Caco-2 (cell line): ENCODE measurements around the gene OR10A3. TPM values are rescaled to one million over a fixed set of nuclear protein-coding genes. Genes with fewer than 3 reads are reported as not detected.

Source experiments
- BruUV-seq: library from RNA; stranded (reverse); fragments of 400-500 nt; replicated peaks from 2 replicates; lab custom pipeline; 2021; lab: Mats Ljungman, UMichigan
- CTCF ChIA-PET: fragments of 300-600 bp; sonication (Branson Sonifier 250); formaldehyde crosslinking; loops from one replicate; lab custom pipeline; 2022; ENCODE audit warnings: antibody characterized with exemption; lab: Charles Lee
- POLR2A ChIA-PET: fragments of 300-600 bp; sonication (Branson Sonifier 250); formaldehyde crosslinking; loops from one replicate; lab custom pipeline; 2022; ENCODE audit warnings: antibody characterized with exemption; lab: Charles Lee
- DNase-seq, 2 experiments: peaks; one replicate each; pipeline versions ENCODE4 v3.0.0 to v3.0.0-alpha.2; 2020 to 2022
- H3K27me3 ChIP-seq: replicated peaks from 2 replicates; pipeline ENCODE4 v1.6.0; 2011; ENCODE audit warnings: low read length; ENCODE audit not compliant: control insufficient read depth, insufficient read depth
- H3K36me3 ChIP-seq: 2 replicates; pipeline ENCODE4 v1.5.1; 2011; ENCODE audit warnings: low read length; ENCODE audit not compliant: control insufficient read depth, insufficient read depth
- H3K4me1 ChIP-seq: fragments of 250-450 bp; sonication (Bioruptor Pico); 2 replicates; pipeline ENCODE4 v1.5.1; 2020; ENCODE audit warnings: mild to moderate bottlenecking
- H3K4me3 ChIP-seq: 2 replicates; pipeline ENCODE4 v1.5.1; 2011; ENCODE audit warnings: low read depth, mild to moderate bottlenecking, control low read depth, low read length
- H3K9me3 ChIP-seq: fragments of 250-450 bp; sonication (Bioruptor Pico); 2 replicates; pipeline ENCODE4 v1.5.1; 2020; ENCODE audit warnings: mild to moderate bottlenecking, moderate library complexity
- H3K27ac Mint-ChIP-seq: one replicate; pipeline ENCODE4 v1.8.0; 2022; ENCODE audit warnings: mixed read lengths; ENCODE audit not compliant: unreplicated experiment
- H3K27me3 Mint-ChIP-seq: one replicate; pipeline ENCODE4 v1.8.0; 2022; ENCODE audit warnings: mixed read lengths; ENCODE audit not compliant: insufficient read depth, unreplicated experiment
- H3K36me3 Mint-ChIP-seq: one replicate; pipeline ENCODE4 v1.8.0; 2022; ENCODE audit warnings: mild to moderate bottlenecking, mixed read lengths; ENCODE audit not compliant: insufficient read depth, unreplicated experiment
- H3K4me1 Mint-ChIP-seq: one replicate; pipeline ENCODE4 v1.8.0; 2022; ENCODE audit warnings: low read depth, mixed read lengths; ENCODE audit not compliant: unreplicated experiment
- H3K4me3 Mint-ChIP-seq: one replicate; pipeline ENCODE4 v1.8.0; 2022; ENCODE audit warnings: mild to moderate bottlenecking, moderate library complexity, mixed read lengths; ENCODE audit not compliant: unreplicated experiment
- H3K9me3 Mint-ChIP-seq: one replicate; pipeline ENCODE4 v1.8.0; 2022; ENCODE audit warnings: mixed read lengths; ENCODE audit not compliant: unreplicated experiment
- CTCF ChIP-seq, 2 experiments: fragments of 200-600 bp in 1 of 2; IDR thresholded peaks; 1 replicate in 1 of 2; 2 replicates in 1 of 2; pipeline versions ENCODE4 v1.5.1 to v1.8.0; 2011 to 2022; ENCODE audit warnings: antibody characterized with exemption in 1 of 2, control low read depth in 1 of 2, inconsistent platforms in 1 of 2, low read depth in 1 of 2, low read length in 1 of 2, mild to moderate bottlenecking in 1 of 2, moderate library complexity in 1 of 2; ENCODE audit not compliant: insufficient read depth in 1 of 2, severe bottlenecking in 1 of 2, unreplicated experiment in 1 of 2
- intact Hi-C: fragments of 100-400 bp; cut with micrococcal nuclease; formaldehyde crosslinking; loops from one replicate; pipeline ENCODE4 v1.10.0; 2022; ENCODE audit not compliant: unreplicated experiment
- total RNA-seq: library from RNA; stranded (reverse); gene quantifications from 2 replicates; pipeline ENCODE4 v1.2.3, GENCODE V29; 2022

Gene OR10A3
- total RNA-seq, 1 experiment from 2014 or later: not detected

GRCh38 chr11:7949934-7950333 is 8.4 kb upstream of the OR10A3 start:
- H3K4me3 Mint-ChIP-seq: no peak overlapping the region
- Histone ChIP-seq H3K4me1 (no peaks in the 10 kb centered on the region), H3K36me3 (no peaks in the 10 kb centered on the region), H3K4me3 (no peak overlapping the region), H3K27me3 (no peaks in the 10 kb centered on the region), H3K9me3 (no peaks in the 10 kb centered on the region)
- intact Hi-C loops: no loop called here
- ChIA-PET CTCF (no interaction called here), POLR2A (no interaction called here)
- no TSS peak for BruUV-seq
- no peaks in the 10 kb centered on the region for H3K36me3 Mint-ChIP-seq
- no peaks in the 10 kb centered on the region for H3K9me3 Mint-ChIP-seq
- no peak for DNase-seq
- TF ChIP-seq CTCF (IDR thresholded peaks at IDR 0.05; ENCODE audit: insufficient read depth in 1 of 2, low read depth in 1 of 2, low read length in 1 of 2, severe bottlenecking in 1 of 2, unreplicated experiment in 1 of 2): no peak
- H3K27ac Mint-ChIP-seq: no peak overlapping the region
- peaks cover 4% of the 10 kb centered on the region for H3K27me3 Mint-ChIP-seq
- no peaks in the 10 kb centered on the region for H3K4me1 Mint-ChIP-seq

- no peak for TF ChIP-seq CTCF (IDR thresholded peaks at IDR 0.05; ENCODE audit: insufficient read depth in 1 of 2, low read depth in 1 of 2, low read length in 1 of 2, severe bottlenecking in 1 of 2, unreplicated experiment in 1 of 2)
- Mint-ChIP-seq H3K4me1 (no peaks in the 10 kb centered on the region), H3K36me3 (no peaks in the 10 kb centered on the region), H3K9me3 (peaks cover 10% of the 10 kb centered on the region), H3K27ac (no peak overlapping the region), H3K4me3 (no peak overlapping the region), H3K27me3 (peaks cover 13% of the 10 kb centered on the region)
- peaks cover 3% of the 10 kb centered on the region; the same call in 1 of the 2 replicates for H3K9me3 ChIP-seq
- no peak overlapping the region for H3K4me3 ChIP-seq
- ChIA-PET CTCF (no interaction called here), POLR2A (no interaction called here)
- no peak for DNase-seq
- H3K36me3 ChIP-seq: no peaks in the 10 kb centered on the region
- BruUV-seq: no TSS peak
- H3K4me1 ChIP-seq: no peaks in the 10 kb centered on the region
- intact Hi-C loops: no loop called here
- 0 out of 2 replicates have a peak, but pooled peaks cover 1% of the 10 kb centered on the region for H3K27me3 ChIP-seq
These were observed 2.6 kb upstream of the OR10A3 start for GRCh38 chr11:7944123-7944522.

GRCh38 chr11:7941146-7941545 is 362 bp downstream of the OR10A3 start:
- CTCF ChIA-PET: no interaction called here
- no peaks in the 10 kb centered on the region for H3K36me3 ChIP-seq
- H3K27me3 ChIP-seq: 0 out of 2 replicates have a peak, but pooled peaks cover 1% of the 10 kb centered on the region
- intact Hi-C loops: no loop called here
- Mint-ChIP-seq H3K4me3 (no peak overlapping the region), H3K9me3 (peaks cover 10% of the 10 kb centered on the region), H3K36me3 (no peaks in the 10 kb centered on the region), H3K27ac (no peak overlapping the region), H3K4me1 (no peaks in the 10 kb centered on the region), H3K27me3 (peaks cover 14% of the 10 kb centered on the region)
- no peaks in the 10 kb centered on the region for H3K4me1 ChIP-seq
- POLR2A ChIA-PET: no interaction called here
- no TSS peak for BruUV-seq
- no peak for TF ChIP-seq CTCF (IDR thresholded peaks at IDR 0.05; ENCODE audit: insufficient read depth in 1 of 2, low read depth in 1 of 2, low read length in 1 of 2, severe bottlenecking in 1 of 2, unreplicated experiment in 1 of 2)
- H3K4me3 ChIP-seq: no peak overlapping the region
- H3K9me3 ChIP-seq: peaks cover 3% of the 10 kb centered on the region; the same call in 1 of the 2 replicates
- no peak for DNase-seq
